Measurements from ENCODE around the gene PPARG.

Gene PPARG

GRCh38 chr3:12338595-12339546 is 50.0 kb downstream of the PPARG start:
- no peak for TF ChIP-seq CTCF (IDR thresholded peaks at IDR 0.05; ENCODE audit: control extremely low read depth, extremely low read depth, low read depth, missing control alignments)
- ChIA-PET CTCF (interaction anchor here (1.6 kb wide), 1 partner anchor 76 kb away, joined by 3 read pairs; no protein-coding TSS in a partner anchor), POLR2A (no interaction called here)

DNA sequence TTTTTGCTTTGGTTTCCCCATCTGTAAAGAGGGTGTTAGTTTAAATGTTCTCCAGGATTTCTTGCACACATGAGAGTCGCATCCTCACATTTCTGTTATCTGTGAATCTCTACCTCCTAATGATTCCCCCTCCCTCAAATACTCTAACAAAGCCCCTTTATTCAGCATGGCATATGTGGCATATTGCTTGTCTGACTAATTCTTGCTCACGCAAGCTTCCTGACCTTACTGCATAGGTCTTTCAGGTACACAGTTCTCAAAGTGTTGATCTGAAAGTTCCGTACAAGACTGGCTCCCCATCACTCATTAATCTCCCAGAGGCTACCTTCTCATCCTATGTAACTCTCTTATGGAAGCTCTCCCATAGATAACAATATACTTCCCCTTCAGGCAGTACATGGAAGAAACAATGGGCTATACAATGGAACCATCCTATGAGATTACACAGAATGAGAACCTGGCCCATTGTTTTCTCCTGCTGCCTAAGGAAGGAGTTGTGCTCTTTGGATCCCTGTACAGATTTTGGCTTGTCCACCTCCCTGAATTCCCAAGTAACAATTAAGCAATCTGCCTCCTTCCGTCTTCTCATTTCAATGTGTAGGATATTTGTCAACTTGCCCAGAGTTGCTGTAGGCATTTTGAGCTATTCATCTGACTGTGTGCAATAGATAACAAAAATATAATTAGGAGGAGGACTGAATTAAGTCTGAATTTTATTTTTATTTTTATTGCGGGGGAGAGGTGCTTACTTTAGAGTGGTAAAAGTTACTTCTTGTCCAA is 51.0 kb downstream of the PPARG start:
- TF ChIP-seq CTCF (IDR thresholded peaks at IDR 0.05; ENCODE audit: control extremely low read depth, extremely low read depth, low read depth, missing control alignments): no peak
- ChIA-PET CTCF (no interaction called here), POLR2A (no interaction called here)
- DNase-seq (ENCODE audit: extremely low spot score): no peak

More at GRCh38 chr3:12338595-12339546, 50.0 kb downstream of the PPARG start:
- DNase-seq (ENCODE audit: extremely low spot score): no peak

GRCh38 chr3:12340506-12340905 is 51.6 kb downstream of the PPARG start:
- ChIA-PET POLR2A (no interaction called here), CTCF (no interaction called here)
- no peak for DNase-seq (ENCODE audit: extremely low spot score)
- TF ChIP-seq CTCF (IDR thresholded peaks at IDR 0.05; ENCODE audit: control extremely low read depth, extremely low read depth, low read depth, missing control alignments): no peak

- ChIA-PET CTCF (no interaction called here), POLR2A (no interaction called here)
- DNase-seq (ENCODE audit: extremely low spot score): no peak
- TF ChIP-seq CTCF (IDR thresholded peaks at IDR 0.05; ENCODE audit: control extremely low read depth, extremely low read depth, low read depth, missing control alignments): no peak
These were observed 53.3 kb downstream of the PPARG start for GRCh38 chr3:12342151-12342550.

DNA sequence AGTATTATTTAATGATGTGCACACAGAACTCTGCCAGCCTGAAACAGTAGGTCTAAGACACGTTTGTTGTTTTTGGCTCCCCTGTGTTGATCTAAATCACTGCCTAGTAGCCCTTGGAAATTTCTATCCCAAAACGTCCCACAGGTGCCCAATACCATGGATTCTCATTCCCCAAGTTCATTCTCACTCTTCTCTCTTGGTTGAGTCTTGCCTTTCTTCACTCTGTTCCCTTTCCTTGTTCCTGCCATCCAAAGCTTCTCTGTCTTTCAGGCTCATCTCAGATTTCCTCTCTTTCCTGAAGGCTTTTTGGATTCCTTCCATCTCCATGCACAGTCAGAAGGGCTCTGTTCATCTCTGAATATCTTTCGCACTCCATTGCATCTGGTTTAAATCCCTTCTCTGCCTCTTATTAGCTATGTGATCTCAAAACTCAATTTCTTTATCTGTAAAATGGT is 54.2 kb downstream of the PPARG start:
- CTCF ChIA-PET: no interaction called here
- TF ChIP-seq CTCF (IDR thresholded peaks at IDR 0.05; ENCODE audit: control extremely low read depth, extremely low read depth, low read depth, missing control alignments): no peak
- no peak for DNase-seq (ENCODE audit: extremely low spot score)
- POLR2A ChIA-PET: no interaction called here

GRCh38 chr3:12345141-12345561 is 56.3 kb downstream of the PPARG start:
- POLR2A ChIA-PET: no interaction called here

More at GRCh38 chr3:12345141-12345561, 56.3 kb downstream of the PPARG start:
- TF ChIP-seq CTCF (IDR thresholded peaks at IDR 0.05; ENCODE audit: control extremely low read depth, extremely low read depth, low read depth, missing control alignments): no peak
- CTCF ChIA-PET: interaction anchor here (1.4 kb wide), 1 partner anchor 11 kb away, joined by 3 read pairs; no protein-coding TSS in a partner anchor
- DNase-seq (ENCODE audit: extremely low spot score): no peak

Data from GM10248 (cell line).